ENCODE measurements around the gene GYS1.
A peak's percentile ranks its signal among the peaks of the same experiment; 100 is the strongest.

Gene GYS1

DNA sequence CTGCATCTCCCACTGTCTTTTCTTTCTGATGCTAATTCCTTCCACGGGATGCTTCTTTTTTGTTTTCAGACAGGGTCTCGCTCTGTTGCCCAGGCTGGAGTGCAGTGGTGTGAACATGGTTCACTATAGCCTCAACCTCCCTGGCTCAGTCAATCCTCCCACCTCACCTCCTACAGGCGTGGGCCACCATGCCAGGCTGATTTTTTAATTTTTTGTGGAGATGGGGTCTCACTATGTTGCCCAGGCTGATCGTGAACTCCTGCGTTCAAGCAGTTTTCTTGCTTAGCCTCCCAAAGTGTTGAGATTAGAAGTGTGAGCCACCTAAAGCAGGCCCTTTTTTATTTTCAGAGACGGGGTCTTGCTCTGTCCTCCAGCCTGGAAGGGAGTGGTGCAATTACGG is 4.8 kb downstream of the GYS1 start:
- Mint-ChIP-seq H3K27me3 (no peaks in the 10 kb centered on the region), H3K4me1 (peaks cover 30% of the 10 kb centered on the region), H3K27ac (no peak overlapping the region), H3K9me3 (no peaks in the 10 kb centered on the region), H3K4me3 (no peak overlapping the region), H3K36me3 (peaks cover 19% of the 10 kb centered on the region)
- DNase-seq (ENCODE audit: low spot score in 2 of 2) (no peak), ATAC-seq (ENCODE audit: low read depth) (no peak)

DNA sequence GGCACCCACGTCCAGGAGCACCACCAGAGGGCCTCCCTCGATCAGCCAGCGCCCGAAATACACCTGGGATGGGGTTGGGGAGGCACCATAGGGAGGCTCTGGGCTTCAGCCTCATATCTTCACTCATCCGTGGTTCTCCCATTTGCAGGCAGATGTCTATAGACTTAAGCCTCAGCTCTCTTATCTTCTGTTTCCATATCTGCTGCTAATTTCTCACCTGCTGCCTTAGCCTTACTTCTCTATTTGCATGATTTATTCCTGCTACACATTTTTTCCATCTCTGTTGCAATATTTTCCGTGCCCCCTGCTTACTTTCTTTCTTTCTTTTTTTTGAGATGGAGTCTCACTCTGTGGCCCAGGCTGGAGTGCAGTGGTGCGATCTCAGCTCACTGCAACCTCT is 5.8 kb downstream of the GYS1 start:
- no peaks in the 10 kb centered on the region for H3K9me3 Mint-ChIP-seq
- ATAC-seq (ENCODE audit: low read depth) (no peak), DNase-seq (ENCODE audit: low spot score in 2 of 2) (no peak)
- H3K27ac Mint-ChIP-seq, result no peak overlapping the region
- peaks cover 22% of the 10 kb centered on the region for H3K36me3 Mint-ChIP-seq
- H3K4me1 Mint-ChIP-seq, result peaks cover 25% of the 10 kb centered on the region
- no peaks in the 10 kb centered on the region for H3K27me3 Mint-ChIP-seq
- H3K4me3 Mint-ChIP-seq, result no peak overlapping the region

DNA sequence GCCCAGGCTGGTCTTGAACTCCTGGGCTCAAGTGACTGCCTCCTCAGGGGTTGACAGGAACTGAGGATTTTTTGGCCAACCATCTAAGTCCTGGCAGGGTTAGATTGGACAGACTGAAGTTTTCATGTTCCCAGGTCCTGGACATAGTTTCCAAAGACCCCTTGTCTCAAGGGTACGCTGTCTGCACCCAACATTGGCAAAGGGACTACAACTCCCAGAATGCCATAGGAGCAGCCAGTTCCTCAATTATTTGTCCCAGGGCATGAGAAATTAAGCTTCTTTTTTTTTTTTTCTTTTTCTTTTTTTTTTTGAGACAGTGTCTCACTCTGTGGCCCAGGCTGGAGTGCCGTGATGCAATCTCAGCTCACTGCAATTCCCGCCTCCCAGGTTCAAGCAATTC is 6.9 kb downstream of the GYS1 start:
- no peak overlapping the region for H3K27ac Mint-ChIP-seq
- no peaks in the 10 kb centered on the region for H3K27me3 Mint-ChIP-seq
- H3K4me1 Mint-ChIP-seq, result peaks cover 19% of the 10 kb centered on the region
- no peaks in the 10 kb centered on the region for H3K9me3 Mint-ChIP-seq
- DNase-seq (ENCODE audit: low spot score in 2 of 2) (no peak), ATAC-seq (ENCODE audit: low read depth) (no peak)
- H3K36me3 Mint-ChIP-seq, result peaks cover 28% of the 10 kb centered on the region
- no peak overlapping the region for H3K4me3 Mint-ChIP-seq

DNA sequence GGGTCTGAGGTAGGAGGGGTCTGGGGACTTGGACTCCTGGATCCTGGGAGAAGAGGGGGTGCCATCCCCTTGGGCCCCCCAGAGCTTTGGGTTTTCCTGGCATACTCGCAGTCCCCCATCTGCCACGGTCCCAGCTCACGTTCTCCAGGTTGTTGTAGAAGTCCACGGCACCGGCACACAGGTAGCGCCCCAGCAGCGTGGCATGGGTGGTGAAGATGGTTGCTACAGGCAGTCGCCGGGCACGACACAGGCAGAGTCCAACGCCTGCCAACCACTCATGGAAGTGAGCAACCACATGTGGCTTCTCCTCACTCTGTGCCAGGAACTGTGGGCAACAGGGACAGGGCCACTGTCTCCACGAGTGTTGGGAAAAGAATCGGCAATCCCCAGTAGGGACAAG is 7.4 kb downstream of the GYS1 start:
- H3K36me3 Mint-ChIP-seq, result peaks cover 25% of the 10 kb centered on the region
- ATAC-seq (ENCODE audit: low read depth) (no peak), DNase-seq (ENCODE audit: low spot score in 2 of 2) (no peak)
- no peaks in the 10 kb centered on the region for H3K27me3 Mint-ChIP-seq
- H3K4me3 Mint-ChIP-seq, result no peak overlapping the region
- peaks cover 15% of the 10 kb centered on the region for H3K4me1 Mint-ChIP-seq
- no peak overlapping the region for H3K27ac Mint-ChIP-seq
- H3K9me3 Mint-ChIP-seq, result no peaks in the 10 kb centered on the region

DNA sequence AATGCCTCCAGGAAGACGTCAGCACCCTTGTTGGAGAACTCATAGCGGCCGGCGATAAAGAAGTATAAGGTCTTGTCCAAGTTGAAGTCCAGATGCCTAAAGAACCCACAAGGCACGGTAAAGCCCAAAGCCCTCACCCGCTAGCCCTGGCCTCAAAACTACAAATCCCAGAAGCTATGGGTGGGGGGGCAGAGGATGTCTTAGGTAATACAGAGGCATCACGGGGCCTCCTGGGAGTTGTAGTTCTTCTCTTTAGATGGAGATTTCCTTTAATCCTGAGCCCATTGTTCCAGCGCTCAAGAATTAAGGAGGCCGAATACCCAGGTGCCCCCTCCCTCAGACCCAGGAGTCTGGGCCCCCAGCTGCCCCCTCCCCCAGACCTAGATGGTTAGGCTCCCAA is 10.8 kb downstream of the GYS1 start:
- Mint-ChIP-seq H3K9me3 (no peaks in the 10 kb centered on the region), H3K4me1 (peaks cover under 1% of the 10 kb centered on the region), H3K27me3 (no peaks in the 10 kb centered on the region), H3K27ac (no peak overlapping the region), H3K36me3 (peaks cover 20% of the 10 kb centered on the region), H3K4me3 (no peak overlapping the region)
- ATAC-seq (ENCODE audit: low read depth) (no peak), DNase-seq (ENCODE audit: low spot score in 2 of 2) (no peak)

DNA sequence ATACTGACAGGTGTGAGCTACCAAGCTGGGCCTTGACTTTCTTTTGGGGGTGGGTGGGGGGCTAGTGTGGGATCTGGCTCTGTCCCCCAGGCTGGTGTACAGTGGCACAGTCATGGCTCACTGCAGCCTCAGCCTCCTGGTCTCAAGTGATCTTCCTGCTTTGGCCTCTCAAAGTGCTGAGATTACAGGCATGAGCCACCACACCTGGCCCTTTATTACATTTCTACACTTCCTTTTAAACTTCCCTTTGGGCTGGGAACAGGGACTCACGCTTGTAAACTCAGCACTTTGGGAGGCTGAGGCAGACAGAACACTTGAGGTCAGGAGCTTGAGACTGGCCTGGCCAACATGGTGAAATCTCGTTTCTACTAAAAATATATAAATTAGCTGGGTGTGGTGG is 16.0 kb downstream of the GYS1 start:
- Mint-ChIP-seq H3K36me3 (peaks cover 17% of the 10 kb centered on the region), H3K27ac (no peak overlapping the region), H3K4me1 (peaks cover 3% of the 10 kb centered on the region), H3K27me3 (no peaks in the 10 kb centered on the region), H3K9me3 (no peaks in the 10 kb centered on the region), H3K4me3 (no peak overlapping the region)
- DNase-seq (ENCODE audit: low spot score in 2 of 2) (no peak), ATAC-seq (ENCODE audit: low read depth) (no peak)

DNA sequence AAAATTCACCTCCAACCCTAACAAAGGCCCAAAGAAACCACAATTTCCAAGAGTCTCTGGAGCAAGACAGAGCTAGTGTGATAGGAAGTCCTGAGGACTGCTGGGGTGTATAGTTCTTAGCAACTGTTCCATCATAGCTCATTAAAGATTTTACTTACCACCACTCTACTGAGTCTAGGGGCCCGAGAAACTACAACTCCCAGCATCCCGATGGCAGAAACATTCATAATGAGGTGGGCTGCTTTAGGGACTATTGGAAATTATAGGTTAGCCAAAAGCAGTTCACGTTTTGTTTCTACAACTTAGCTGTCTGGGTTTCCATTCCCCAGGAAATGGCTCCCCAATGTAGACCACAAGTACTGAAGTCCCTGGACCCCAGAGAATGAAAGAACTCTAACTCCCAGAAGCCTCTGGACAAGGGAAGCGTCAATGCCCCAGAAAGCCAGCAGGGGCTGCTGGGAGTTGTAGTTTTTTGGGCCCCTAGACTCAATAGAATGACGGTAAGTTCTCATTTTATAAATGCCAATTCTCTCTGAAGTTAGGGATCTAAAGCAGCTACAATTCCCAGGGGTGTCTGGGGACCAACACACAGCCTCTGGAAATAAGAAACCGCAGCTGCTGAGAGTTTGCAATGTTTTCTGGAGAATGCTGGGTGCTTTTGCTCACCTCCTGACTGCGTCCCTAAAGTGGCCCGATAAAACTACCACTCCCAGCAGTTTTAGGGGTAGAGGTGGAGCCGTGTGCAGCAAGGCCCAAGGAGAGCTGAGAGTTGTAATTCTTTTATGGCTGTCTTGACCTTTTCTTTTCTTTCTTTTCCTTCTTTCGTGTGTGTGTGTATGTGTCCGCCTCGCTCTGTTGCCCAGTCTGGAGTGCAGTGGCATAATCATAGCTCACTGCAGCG is 16.9 kb downstream of the GYS1 start:
- H3K27me3 Mint-ChIP-seq, result no peaks in the 10 kb centered on the region
- H3K4me3 Mint-ChIP-seq, result no peak overlapping the region
- no peak overlapping the region for H3K27ac Mint-ChIP-seq
- no peaks in the 10 kb centered on the region for H3K9me3 Mint-ChIP-seq
- peaks cover 3% of the 10 kb centered on the region for H3K4me1 Mint-ChIP-seq
- ATAC-seq (ENCODE audit: low read depth) (peak; percentile 73), DNase-seq (ENCODE audit: low spot score in 2 of 2) (no peak)
- H3K36me3 Mint-ChIP-seq, result peaks cover 12% of the 10 kb centered on the region

DNA sequence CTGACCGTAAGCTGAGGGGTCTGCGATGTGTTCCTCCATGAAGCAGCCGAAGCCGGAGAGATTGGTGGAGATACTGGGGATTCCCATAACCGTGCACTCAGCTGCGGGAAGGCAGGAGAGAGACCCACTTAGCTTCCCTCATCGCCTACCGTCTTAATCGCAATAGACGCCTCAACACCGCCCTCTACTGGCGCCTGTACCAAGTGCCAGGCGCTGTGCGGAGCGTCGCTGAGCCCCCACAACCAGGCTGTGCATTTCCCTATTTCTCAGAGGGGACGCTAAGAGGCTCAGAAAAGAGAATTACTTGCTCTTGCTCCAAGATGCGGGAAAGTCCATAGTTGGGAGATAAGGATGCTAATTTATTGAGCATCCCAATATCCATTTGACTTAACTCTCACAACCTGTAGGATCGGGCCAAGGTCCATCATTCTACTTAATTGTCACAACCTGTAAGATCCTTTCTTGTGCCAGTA is 22.1 kb downstream of the GYS1 start:
- H3K9me3 Mint-ChIP-seq, result no peaks in the 10 kb centered on the region
- no peaks in the 10 kb centered on the region for H3K27me3 Mint-ChIP-seq
- H3K36me3 Mint-ChIP-seq, result peaks cover 13% of the 10 kb centered on the region
- ATAC-seq (ENCODE audit: low read depth) (peak; percentile 93), DNase-seq (ENCODE audit: low spot score in 2 of 2) (peak; percentile 85 to 87)
- H3K4me3 Mint-ChIP-seq, result no peak overlapping the region
- peaks cover 18% of the 10 kb centered on the region for H3K4me1 Mint-ChIP-seq
- H3K27ac Mint-ChIP-seq, result no peak overlapping the region

- Mint-ChIP-seq H3K9me3 (no peaks in the 10 kb centered on the region), H3K27me3 (no peaks in the 10 kb centered on the region), H3K4me1 (peaks cover 18% of the 10 kb centered on the region), H3K36me3 (peaks cover 16% of the 10 kb centered on the region), H3K27ac (no peak overlapping the region), H3K4me3 (no peak overlapping the region)
- DNase-seq (ENCODE audit: low spot score in 2 of 2), result no peak
- no peak for ATAC-seq (ENCODE audit: low read depth)
Observed at GRCh38 chr19:48970139-48970766, 22.9 kb downstream of the GYS1 start.

GRCh38 chr19:48969276-48970138 is 23.6 kb downstream of the GYS1 start:
- Mint-ChIP-seq H3K4me1 (peaks cover 23% of the 10 kb centered on the region), H3K36me3 (peaks cover 16% of the 10 kb centered on the region), H3K9me3 (no peaks in the 10 kb centered on the region), H3K27me3 (no peaks in the 10 kb centered on the region), H3K4me3 (no peak overlapping the region), H3K27ac (no peak overlapping the region)
- no peak for DNase-seq (ENCODE audit: low spot score in 2 of 2)
- ATAC-seq (ENCODE audit: low read depth), result no peak

DNA sequence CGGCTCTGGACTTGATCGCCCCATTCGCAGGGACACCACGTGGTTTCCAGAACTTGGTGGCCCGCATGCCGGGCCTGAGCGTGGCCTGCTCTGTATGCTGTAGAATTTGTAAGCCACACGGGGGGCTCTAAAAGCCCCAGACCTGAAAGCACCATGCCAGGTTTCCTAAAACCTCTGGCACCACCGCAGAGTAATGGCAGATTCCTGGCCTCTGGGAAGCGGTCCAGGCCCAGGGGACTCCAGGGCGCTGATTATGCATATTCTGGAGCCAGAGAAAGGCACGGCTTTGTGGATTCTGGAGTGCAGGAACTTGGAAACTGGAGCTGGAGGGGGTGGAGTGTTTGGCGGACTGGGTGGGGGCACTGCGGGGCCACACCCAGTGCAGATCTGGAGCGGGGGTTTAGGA is 24.3 kb downstream of the GYS1 start:
- Mint-ChIP-seq H3K4me3 (no peak overlapping the region), H3K27me3 (no peaks in the 10 kb centered on the region), H3K9me3 (no peaks in the 10 kb centered on the region), H3K36me3 (peaks cover 16% of the 10 kb centered on the region), H3K27ac (no peak overlapping the region), H3K4me1 (peaks cover 30% of the 10 kb centered on the region)
- DNase-seq (ENCODE audit: low spot score in 2 of 2), result no peak
- ATAC-seq (ENCODE audit: low read depth), result no peak

GRCh38 chr19:48968179-48968661 is 24.9 kb downstream of the GYS1 start:
- Mint-ChIP-seq H3K4me3 (no peak overlapping the region), H3K27me3 (no peaks in the 10 kb centered on the region), H3K4me1 (peaks cover 34% of the 10 kb centered on the region), H3K9me3 (no peaks in the 10 kb centered on the region), H3K27ac (no peak overlapping the region), H3K36me3 (peaks cover 16% of the 10 kb centered on the region)
- ATAC-seq (ENCODE audit: low read depth) (no peak), DNase-seq (ENCODE audit: low spot score in 2 of 2) (no peak)

GRCh38 chr19:48967346-48968178 is 25.5 kb downstream of the GYS1 start:
- Mint-ChIP-seq H3K36me3 (peaks cover 13% of the 10 kb centered on the region), H3K4me3 (peak overlapping the region; percentile 11), H3K27ac (no peak overlapping the region), H3K4me1 (peaks cover 40% of the 10 kb centered on the region), H3K27me3 (no peaks in the 10 kb centered on the region), H3K9me3 (no peaks in the 10 kb centered on the region)
- ATAC-seq (ENCODE audit: low read depth) (no peak), DNase-seq (ENCODE audit: low spot score in 2 of 2) (no peak)
